ENCODE measurements around the gene ZNF35.

- no peak for TF ChIP-seq CTCF (IDR thresholded peaks at IDR 0.05)
- no peak for TF ChIP-seq POLR2A (IDR thresholded peaks at IDR 0.05)
Measured at GRCh38 chr3:44648564-44649229, at the start of gene ZNF35.
